ENCODE measurements around the gene GALNT17.
A peak's percentile ranks its signal among the peaks of the same experiment; 100 is the strongest.

The GALNT17 gene

DNA sequence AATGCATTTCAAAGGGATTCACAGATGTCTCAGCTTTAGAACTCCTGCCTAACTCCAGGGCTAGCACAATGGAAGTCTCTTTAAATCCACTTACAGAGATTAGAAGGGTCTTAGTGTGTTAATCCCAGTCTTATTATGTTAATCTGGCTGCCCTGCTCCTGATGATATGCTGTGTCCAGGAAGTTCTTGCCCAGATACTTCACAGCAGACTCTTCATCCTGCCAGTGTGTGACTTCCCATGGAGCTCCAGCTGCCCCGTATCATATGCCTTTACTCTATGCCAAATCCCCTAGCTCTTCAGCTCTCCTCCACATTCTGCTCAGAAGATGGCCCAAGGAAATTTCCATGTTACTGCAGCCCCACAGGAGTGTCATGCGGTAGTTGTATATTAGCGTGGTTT, 533.8 kb downstream of the GALNT17 start:
- no peak for TF ChIP-seq YY1 (IDR thresholded peaks at IDR 0.05; ENCODE audit: insufficient read depth, insufficient read length)
- TF ChIP-seq ZNF274 (IDR thresholded peaks at IDR 0.05; ENCODE audit: low read depth, low read length): no peak
- TF ChIP-seq SUZ12 (IDR thresholded peaks at IDR 0.05; ENCODE audit: extremely low read depth, insufficient read depth, insufficient read length): no peak
- H3K9ac ChIP-seq (ENCODE audit: insufficient read length, low read depth): no peak overlapping the region

DNA sequence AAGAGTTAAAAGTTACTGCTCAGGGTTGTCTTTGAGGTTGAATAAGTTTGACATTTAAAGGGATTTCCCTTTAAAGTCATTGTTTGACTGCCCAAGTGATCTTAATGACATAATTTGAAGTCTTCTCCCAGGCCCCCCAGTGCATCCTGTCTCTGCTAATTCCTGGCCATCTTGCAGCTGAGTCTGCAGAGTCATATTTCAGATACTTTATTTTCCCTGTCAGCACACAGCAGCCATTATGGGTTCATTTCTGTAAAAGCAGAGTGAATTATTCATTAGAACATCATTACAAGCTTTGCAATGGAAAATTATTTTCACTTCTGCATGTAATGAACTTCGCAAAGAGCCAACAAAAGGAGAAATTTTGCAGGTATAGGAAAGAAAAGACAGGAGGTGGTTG, 536.6 kb downstream of the GALNT17 start:
- Histone ChIP-seq H3K9me3 (ENCODE audit: insufficient read depth, low read length) (peaks cover 8% of the 10 kb centered on the region; the same call in 1 of the 2 replicates), H3K4me1 (ENCODE audit: insufficient read depth, insufficient read length) (no peaks in the 10 kb centered on the region), H3K36me3 (ENCODE audit: insufficient read depth, insufficient read length, low read length) (no peaks in the 10 kb centered on the region), H3K4me3 (ENCODE audit: insufficient read length, low read depth) (no peak overlapping the region), H3K27me3 (ENCODE audit: insufficient read depth, insufficient read length) (no peaks in the 10 kb centered on the region), H3K9ac (ENCODE audit: insufficient read length, low read depth) (no peak overlapping the region)
- no peak for DNase-seq (ENCODE audit: low read depth, low spot score)
- TF ChIP-seq ZNF274 (IDR thresholded peaks at IDR 0.05; ENCODE audit: low read depth, low read length): no peak
- no peak for TF ChIP-seq SUZ12 (IDR thresholded peaks at IDR 0.05; ENCODE audit: extremely low read depth, insufficient read depth, insufficient read length)
- no peak for TF ChIP-seq YY1 (IDR thresholded peaks at IDR 0.05; ENCODE audit: insufficient read depth, insufficient read length)

More for the DNA sequence above, 533.8 kb downstream of the GALNT17 start:
- Histone ChIP-seq H3K4me3 (ENCODE audit: insufficient read length, low read depth) (no peak overlapping the region), H3K36me3 (ENCODE audit: insufficient read depth, insufficient read length, low read length) (no peaks in the 10 kb centered on the region), H3K27me3 (ENCODE audit: insufficient read depth, insufficient read length) (no peaks in the 10 kb centered on the region), H3K4me1 (ENCODE audit: insufficient read depth, insufficient read length) (no peaks in the 10 kb centered on the region), H3K9me3 (ENCODE audit: insufficient read depth, low read length) (peaks cover 8% of the 10 kb centered on the region; the same call in 1 of the 2 replicates)
- DNase-seq (ENCODE audit: low read depth, low spot score): no peak

DNA sequence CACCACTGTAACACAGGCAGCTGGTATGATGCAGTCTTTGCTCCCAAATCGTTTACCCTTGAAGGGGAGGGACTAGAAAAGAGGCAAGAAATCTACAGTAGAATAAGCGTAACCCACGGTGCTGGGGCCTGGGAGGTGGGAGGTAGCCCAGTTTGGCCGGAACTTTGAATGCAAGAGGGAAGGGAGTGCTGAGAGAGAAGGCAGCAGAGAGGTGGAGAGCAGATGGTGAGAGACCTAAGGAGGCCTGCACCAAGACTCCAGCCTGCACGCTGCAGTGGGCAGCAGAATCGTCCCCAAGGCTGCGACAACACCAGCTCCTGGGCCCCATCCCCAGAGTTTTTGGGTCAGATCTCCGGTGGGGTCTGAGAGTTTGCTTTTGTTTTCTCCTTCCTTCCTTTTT, 547.5 kb downstream of the GALNT17 start:
- Histone ChIP-seq H3K9ac (ENCODE audit: insufficient read length, low read depth) (no peak overlapping the region), H3K4me3 (ENCODE audit: insufficient read length, low read depth) (no peak overlapping the region), H3K9me3 (ENCODE audit: insufficient read depth, low read length) (no peaks in the 10 kb centered on the region), H3K27me3 (ENCODE audit: insufficient read depth, insufficient read length) (no peaks in the 10 kb centered on the region), H3K4me1 (ENCODE audit: insufficient read depth, insufficient read length) (no peaks in the 10 kb centered on the region), H3K36me3 (ENCODE audit: insufficient read depth, insufficient read length, low read length) (no peaks in the 10 kb centered on the region)
- no peak for DNase-seq (ENCODE audit: low read depth, low spot score)
- TF ChIP-seq SUZ12 (IDR thresholded peaks at IDR 0.05; ENCODE audit: extremely low read depth, insufficient read depth, insufficient read length) (no peak), YY1 (IDR thresholded peaks at IDR 0.05; ENCODE audit: insufficient read depth, insufficient read length) (no peak), ZNF274 (IDR thresholded peaks at IDR 0.05; ENCODE audit: low read depth, low read length) (no peak)

DNA sequence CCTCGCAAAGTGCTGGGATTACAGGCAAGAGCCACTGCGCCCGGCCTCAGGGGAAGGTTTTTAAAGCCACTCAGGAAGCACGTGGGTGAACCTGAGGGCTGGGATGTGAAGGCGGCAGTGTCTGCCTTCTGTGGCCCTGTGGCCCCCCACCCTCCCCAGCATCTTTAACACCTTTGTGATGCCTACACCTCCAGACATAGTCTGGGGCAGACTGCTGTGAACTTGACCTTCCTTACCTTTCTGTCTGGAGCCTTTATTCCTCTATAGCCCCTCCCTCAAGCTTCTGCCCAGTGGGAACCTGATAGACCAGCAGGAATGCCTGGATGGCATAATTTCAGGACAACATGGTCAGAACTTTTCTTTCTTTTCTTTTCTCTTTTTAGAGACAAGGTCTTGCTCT, 550.2 kb downstream of the GALNT17 start:
- no peak for DNase-seq (ENCODE audit: low read depth, low spot score)
- TF ChIP-seq SUZ12 (IDR thresholded peaks at IDR 0.05; ENCODE audit: extremely low read depth, insufficient read depth, insufficient read length) (no peak), YY1 (IDR thresholded peaks at IDR 0.05; ENCODE audit: insufficient read depth, insufficient read length) (no peak), ZNF274 (IDR thresholded peaks at IDR 0.05; ENCODE audit: low read depth, low read length) (no peak)
- H3K9me3 ChIP-seq (ENCODE audit: insufficient read depth, low read length): no peaks in the 10 kb centered on the region
- no peaks in the 10 kb centered on the region for H3K36me3 ChIP-seq (ENCODE audit: insufficient read depth, insufficient read length, low read length)
- H3K4me1 ChIP-seq (ENCODE audit: insufficient read depth, insufficient read length): no peaks in the 10 kb centered on the region
- no peak overlapping the region for H3K4me3 ChIP-seq (ENCODE audit: insufficient read length, low read depth)
- no peaks in the 10 kb centered on the region for H3K27me3 ChIP-seq (ENCODE audit: insufficient read depth, insufficient read length)
- no peak overlapping the region for H3K9ac ChIP-seq (ENCODE audit: insufficient read length, low read depth)

DNA sequence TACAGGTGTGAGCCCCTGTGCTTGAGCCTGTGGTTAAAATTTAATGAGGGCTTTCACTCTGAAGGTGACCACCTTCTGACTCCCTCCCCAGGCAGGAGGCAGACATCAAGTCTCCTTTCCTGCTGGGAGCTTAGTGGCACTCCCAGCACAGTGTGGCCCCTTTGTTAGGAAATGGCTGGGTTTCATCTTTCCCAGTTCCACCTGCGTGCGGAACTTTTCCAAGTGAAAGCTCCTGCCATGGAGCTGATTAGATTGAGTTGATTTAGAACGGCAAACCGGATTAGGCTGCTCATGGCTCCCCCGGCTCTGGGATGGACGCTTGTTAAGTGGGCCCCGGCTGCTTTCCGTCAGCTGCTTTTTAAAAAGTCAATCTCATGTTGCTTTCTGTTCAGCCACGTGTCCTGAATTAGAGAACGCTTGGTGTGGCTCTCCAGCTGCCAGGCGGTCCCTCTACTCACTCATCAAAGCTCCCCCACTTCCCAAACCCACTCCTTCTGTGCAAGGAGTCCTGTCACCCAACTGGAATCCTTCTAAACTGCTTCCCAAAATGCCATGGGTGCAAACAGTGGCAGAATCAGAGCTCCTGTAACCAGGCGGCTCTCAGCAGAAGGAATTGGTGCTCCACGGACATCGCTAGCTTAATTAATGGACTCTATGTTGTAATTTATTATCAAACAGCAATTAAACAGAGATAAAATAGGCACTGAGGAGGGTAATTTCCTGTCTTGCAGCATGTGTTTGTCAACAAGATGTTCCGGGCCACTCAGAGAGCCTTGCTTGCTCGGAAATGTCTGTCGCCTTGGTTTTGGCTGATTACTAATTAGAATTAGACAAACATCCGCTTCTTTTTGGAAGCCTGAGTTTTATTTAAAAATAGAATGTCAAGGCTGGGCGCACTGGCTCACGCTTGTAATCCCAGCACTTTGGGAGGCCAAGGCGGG, 551.2 kb downstream of the GALNT17 start:
- peak; percentile 36 for DNase-seq (ENCODE audit: low read depth, low spot score)
- Histone ChIP-seq H3K36me3 (ENCODE audit: insufficient read depth, insufficient read length, low read length) (no peaks in the 10 kb centered on the region), H3K4me3 (ENCODE audit: insufficient read length, low read depth) (no peak overlapping the region), H3K27me3 (ENCODE audit: insufficient read depth, insufficient read length) (no peaks in the 10 kb centered on the region), H3K9ac (ENCODE audit: insufficient read length, low read depth) (no peak overlapping the region), H3K4me1 (ENCODE audit: insufficient read depth, insufficient read length) (no peaks in the 10 kb centered on the region), H3K9me3 (ENCODE audit: insufficient read depth, low read length) (no peaks in the 10 kb centered on the region)
- TF ChIP-seq ZNF274 (IDR thresholded peaks at IDR 0.05; ENCODE audit: low read depth, low read length) (no peak), SUZ12 (IDR thresholded peaks at IDR 0.05; ENCODE audit: extremely low read depth, insufficient read depth, insufficient read length) (no peak), YY1 (IDR thresholded peaks at IDR 0.05; ENCODE audit: insufficient read depth, insufficient read length) (no peak)

DNA sequence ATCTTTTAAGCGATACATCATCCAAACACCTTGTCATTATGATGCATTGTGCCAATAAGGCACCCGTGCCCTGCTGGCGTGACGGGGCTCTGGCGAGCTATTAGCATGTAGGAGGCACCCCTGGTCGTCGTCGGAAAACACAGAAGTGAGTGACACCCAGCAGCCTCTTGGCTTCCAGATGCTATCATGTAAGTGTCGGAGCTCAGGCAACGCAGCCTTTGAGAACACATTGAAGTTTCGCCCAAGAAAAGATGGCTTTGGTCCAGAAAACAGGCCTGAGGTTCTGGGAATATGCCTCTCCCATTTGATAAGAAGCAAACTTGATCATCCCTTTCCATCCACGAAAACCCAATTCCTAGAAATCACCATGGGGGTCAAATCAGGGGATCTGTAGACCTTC, 555.3 kb downstream of the GALNT17 start:
- no peak overlapping the region for H3K9ac ChIP-seq (ENCODE audit: insufficient read length, low read depth)
- H3K9me3 ChIP-seq (ENCODE audit: insufficient read depth, low read length): no peaks in the 10 kb centered on the region
- no peaks in the 10 kb centered on the region for H3K4me1 ChIP-seq (ENCODE audit: insufficient read depth, insufficient read length)

DNA sequence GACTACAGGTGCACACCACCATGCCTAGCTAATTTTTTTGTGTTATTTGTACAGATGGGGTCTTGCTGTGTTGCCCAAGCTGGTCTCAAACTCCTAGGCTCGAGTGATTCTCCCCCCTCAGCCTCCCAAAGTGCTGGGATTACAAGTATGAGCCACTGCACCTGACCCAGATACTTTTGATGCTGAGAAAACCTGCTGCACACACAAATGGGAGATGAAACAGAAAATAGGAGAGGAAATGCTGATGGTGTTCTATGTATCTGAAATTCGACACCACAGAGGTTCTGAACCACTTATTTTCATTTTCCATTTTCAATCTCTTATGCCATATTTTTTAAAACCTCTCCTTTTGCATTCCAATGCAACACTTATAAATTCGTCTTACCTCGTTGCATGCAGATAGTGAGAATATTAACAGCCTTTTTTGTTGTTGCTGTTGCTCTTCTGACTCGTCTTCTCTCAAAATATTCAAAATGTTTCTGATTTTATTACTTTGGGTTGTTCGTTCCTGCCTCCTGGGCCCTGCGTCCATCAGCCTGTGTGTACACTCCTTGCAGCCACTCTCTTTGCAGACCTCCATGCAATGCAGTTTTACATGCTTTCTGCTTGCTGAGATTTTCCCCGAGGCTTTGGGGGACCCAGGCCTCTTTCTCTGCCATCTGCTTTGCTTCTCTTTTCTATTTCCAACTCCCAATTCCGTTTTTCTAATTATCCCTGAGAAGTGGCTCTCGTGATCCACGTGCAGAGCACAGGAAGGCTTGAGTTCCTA, 556.1 kb downstream of the GALNT17 start:
- Histone ChIP-seq H3K27me3 (ENCODE audit: insufficient read depth, insufficient read length) (no peaks in the 10 kb centered on the region), H3K9me3 (ENCODE audit: insufficient read depth, low read length) (no peaks in the 10 kb centered on the region), H3K4me3 (ENCODE audit: insufficient read length, low read depth) (no peak overlapping the region), H3K36me3 (ENCODE audit: insufficient read depth, insufficient read length, low read length) (no peaks in the 10 kb centered on the region), H3K4me1 (ENCODE audit: insufficient read depth, insufficient read length) (no peaks in the 10 kb centered on the region), H3K9ac (ENCODE audit: insufficient read length, low read depth) (no peak overlapping the region)
- no peak for TF ChIP-seq SUZ12 (IDR thresholded peaks at IDR 0.05; ENCODE audit: extremely low read depth, insufficient read depth, insufficient read length)
- TF ChIP-seq ZNF274 (IDR thresholded peaks at IDR 0.05; ENCODE audit: low read depth, low read length): no peak
- TF ChIP-seq YY1 (IDR thresholded peaks at IDR 0.05; ENCODE audit: insufficient read depth, insufficient read length): no peak
- DNase-seq (ENCODE audit: low read depth, low spot score): no peak

More for the DNA sequence above, 555.3 kb downstream of the GALNT17 start:
- DNase-seq (ENCODE audit: low read depth, low spot score): no peak
- no peaks in the 10 kb centered on the region for H3K27me3 ChIP-seq (ENCODE audit: insufficient read depth, insufficient read length)
- H3K36me3 ChIP-seq (ENCODE audit: insufficient read depth, insufficient read length, low read length): no peaks in the 10 kb centered on the region
- TF ChIP-seq SUZ12 (IDR thresholded peaks at IDR 0.05; ENCODE audit: extremely low read depth, insufficient read depth, insufficient read length) (no peak), YY1 (IDR thresholded peaks at IDR 0.05; ENCODE audit: insufficient read depth, insufficient read length) (no peak), ZNF274 (IDR thresholded peaks at IDR 0.05; ENCODE audit: low read depth, low read length) (no peak)
- no peak overlapping the region for H3K4me3 ChIP-seq (ENCODE audit: insufficient read length, low read depth)
